CD4-positive, alpha-beta T cell treated with Interleukin-21 for 1 hour (primary cell): ENCODE measurements around the gene UBAP2.
"Not testable (repeated sequence)": the region's sequence is repeated elsewhere in the genome, so short reads cannot be mapped to it uniquely, and the experiment has no call there.

Experiments
- DNase-seq: peaks from one replicate; pipeline ENCODE4 v3.0.0-alpha.2; 2020

The UBAP2 gene

DNA sequence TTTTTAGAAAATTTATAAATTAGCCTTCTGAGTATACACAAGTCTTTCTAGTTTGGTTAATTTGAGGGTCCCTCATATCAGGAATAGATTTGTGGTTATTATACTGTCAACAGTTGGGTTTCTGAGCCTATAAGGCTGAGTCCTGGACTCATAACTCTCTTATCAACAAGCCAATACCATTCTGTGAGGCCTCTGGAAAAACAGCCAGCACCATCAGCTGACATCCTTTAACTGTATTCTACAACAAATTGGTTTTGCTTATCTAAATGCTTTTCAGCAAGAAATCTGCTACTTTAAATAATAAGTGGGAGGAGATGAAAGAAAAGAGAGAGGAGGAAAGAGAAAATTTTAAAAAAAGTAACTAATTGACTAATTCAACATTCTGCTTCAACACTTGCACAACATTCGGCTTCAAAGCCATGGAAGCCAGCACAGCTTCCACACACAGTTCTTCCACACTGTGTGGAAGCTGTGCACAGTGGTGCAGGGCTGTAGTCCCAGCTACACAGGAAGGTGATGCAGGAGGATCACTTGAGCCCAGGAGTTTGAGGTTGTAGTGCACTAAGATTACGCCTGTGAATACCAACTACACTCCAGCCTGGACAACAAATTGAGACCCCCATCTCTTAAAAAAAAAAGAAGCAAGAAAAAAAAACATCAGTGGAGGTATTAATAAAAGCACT, 84.5 kb downstream of the UBAP2 start:
- DNase-seq: no peak

DNA sequence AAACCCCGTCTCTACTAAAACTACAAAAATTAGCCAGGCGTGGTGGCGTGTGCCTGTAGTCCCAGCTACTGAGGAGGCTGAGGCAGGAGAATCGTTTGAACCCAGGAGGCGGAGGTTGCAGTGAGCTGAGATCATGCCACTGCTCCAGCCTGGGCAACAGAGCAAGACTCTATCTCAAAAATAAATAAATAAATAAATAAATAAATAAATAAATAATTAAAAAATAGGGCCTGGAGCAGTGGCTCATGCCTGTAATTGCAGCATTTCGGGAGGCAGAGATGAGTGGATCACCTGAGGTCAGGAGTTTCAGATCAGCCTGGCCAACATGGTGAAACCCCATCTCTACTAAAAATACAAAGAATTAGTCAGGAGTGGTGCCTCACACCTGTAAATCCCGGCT, 86.2 kb downstream of the UBAP2 start:
- not testable (repeated sequence) for DNase-seq

DNA sequence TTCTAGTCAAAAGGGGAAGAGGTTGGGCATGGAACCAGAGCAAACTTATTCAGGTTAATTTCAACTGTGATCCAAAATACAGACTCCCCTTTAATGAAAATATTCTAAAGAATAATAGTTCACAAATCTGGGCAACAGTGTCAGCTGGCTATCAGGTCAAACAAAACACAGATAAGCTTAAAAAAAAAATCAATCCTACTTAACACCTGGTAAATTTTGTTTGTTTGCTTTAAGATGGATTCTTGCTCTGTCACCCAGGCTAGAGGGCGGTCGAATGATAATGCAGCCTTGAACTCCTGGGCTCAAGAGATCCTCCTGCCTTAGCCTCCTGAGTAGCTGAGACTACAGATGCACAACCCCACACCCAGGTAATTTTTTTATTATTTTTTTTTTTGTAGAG, 89.0 kb downstream of the UBAP2 start:
- no peak for DNase-seq

DNA sequence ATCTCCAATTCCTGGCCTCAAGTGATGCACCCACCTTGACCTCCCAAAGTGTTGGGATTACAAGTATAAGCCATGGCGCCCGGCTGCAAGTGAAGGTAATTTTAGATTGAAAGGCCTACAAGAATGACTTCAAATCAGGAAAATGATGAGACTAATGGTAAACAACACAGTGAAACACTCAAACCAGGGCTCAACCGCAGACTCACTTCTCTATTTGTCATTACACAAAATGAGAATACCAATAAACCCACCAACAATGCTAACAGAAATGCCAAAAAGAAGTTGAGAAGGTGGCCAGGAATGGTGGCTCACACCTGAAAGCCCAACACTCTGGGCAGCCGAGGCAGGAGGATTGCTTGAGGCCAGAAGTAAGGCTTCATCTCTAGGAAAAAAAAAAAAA, 92.1 kb downstream of the UBAP2 start:
- no peak for DNase-seq

DNA sequence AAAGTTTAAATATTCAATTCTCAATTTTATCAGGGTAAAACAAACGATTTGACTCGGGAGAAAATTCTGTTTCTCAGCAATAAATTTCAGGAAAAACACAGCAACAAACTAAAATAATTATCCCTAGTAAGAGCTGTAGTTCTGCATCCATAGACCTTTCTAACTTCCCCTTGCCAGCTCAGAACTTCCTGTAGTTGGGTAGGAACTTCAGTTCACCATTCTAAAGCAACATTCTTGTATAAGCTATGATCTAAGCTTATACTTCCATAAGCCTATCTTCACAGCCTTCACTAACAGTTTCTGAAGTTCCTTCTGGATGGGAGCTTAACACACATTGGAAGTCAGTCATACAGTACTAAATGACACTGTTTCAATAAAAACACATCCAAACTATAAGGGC, 96.6 kb downstream of the UBAP2 start:
- DNase-seq: no peak

DNA sequence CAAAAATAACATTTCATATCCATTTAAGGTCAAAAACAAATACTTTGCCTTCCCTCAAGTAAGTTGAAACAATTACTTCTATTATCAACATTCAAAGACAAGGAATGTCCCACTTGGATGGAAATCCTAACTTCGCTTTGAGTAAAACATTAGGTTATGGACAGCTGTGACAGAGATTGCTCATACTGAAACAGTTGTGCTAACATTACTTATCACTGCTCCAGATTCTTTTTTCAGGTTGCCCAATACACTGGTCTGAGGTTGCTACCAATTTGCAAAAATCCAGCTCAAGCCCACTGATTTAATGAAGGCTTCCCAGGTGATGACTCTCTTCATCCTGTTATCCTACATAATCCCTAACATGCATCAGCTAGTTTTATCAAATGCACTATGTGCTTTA, 98.3 kb downstream of the UBAP2 start:
- DNase-seq: no peak

DNA sequence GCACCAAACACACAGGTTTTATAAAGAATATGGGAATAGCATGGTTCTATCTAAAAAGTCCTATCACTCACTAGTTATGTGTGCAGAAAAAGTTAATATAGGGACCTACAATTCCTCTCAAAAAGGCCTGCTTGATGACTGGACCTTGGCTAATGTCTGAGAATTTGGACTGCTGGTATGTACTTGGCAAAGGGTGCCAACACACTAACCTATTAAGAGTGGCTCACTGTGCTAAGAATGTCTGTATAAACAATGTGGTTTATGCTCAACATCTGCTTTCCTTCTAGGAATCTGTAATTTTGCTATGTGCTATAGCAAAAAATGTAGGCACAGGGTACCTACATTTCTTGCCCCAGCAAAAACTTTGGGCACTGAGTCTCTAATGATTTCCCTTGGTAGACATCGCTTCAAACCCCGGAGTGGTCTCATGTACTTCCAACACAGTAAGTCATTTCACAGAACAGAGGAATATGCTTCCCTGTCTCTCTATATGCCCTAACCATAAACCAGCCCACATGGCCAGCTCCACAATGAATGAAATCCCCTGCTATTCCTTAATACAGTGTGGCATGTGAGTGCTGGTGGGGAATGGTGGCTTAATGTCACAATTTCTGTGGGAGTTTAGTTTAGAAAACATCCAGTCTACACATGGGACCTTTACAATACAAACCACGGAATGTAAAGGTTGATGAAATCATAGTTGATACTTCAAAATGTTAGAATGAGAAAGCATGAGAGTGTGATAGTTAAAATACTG, 101.7 kb downstream of the UBAP2 start:
- DNase-seq: no peak

DNA sequence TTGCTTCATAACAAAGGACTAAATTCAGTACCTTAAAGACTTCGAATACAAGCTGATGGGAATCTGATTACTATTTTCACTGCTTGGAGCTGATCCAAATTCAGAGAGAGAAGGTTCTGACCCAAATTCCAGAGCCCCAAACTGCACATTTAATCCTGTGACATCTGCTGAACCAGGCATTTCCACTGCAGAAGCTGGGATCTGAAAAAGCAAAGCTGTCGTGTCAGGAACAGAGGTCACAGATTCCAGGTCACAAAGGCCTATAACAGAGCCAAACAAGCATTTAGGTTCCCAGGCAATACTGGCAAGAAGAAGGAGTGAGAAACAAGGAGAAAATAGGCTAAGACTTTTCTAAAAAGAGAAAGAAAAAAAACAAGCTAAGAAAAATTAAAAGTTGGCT, 105.3 kb downstream of the UBAP2 start:
- DNase-seq: no peak

DNA sequence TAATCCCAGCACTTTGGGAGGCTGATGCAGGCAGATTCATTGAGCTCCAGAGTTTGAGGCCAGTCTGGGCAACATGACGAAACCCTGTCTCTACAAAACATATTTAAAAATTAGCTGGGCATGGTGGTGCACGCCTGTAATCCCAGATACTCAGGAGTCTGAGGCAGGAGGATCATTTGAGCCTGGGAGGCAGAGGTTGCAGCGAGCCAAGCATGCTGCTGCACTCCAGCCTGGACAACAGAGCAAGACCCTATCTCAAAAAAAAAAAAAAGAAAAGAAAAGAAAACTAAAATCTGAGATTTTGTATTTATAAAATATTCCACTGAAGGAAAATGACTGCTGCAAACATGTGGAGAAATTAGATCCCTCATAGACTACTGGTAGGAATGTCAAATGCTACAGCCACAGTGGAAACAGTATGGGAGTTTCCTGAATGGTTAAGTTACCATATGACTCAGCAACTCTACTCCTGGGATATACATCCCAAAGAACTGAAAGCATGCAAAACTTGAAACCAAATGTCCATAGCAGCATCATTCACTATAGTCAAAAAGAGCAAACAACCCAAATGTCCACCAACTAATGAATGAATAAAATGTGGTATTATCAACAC, 106.1 kb downstream of the UBAP2 start:
- no peak for DNase-seq

DNA sequence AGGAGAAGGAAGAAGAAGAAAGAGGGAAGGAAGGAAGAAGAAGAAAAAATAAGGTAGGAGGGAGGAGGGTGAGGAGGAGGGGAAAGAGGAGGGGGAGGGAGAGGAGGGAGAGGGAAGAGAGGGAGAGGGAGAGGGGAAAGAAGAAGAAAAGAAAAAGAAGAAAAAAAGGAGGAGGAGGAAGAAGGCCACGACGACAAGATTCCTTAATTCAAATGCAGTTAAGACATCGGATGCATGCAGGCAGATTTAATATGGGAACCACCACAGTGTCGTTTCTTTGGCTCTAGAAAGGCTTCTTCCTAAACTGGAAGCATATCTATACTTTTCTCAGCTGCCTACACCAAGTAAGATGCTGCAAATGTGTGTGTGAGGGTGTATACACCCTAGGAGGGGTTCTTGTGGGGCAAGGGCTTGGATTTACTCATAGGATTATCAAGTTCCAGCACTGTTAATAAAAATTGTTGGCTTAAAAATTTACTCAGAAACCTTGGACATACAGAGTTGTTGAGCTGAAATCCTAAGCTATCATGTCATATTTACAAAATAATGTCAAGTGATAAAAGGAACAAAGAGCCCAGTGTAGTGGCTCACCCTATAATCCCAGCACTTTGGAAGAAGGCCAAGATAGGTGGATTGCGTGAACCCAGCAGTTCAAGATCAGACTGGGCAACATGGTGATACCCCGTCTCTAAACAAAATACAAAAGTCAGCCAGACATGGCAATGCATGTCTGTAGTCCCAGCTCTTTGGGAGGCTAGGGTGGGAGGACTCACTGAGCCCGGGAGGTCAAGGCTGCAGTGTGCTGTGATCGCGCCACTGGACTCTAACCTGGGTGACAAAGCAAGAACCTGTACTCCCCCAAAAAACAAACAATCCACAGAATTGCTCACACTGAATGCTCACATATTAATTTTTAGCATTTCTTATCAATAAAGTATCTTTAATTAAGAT, 108.5 kb downstream of the UBAP2 start:
- DNase-seq: no peak

DNA sequence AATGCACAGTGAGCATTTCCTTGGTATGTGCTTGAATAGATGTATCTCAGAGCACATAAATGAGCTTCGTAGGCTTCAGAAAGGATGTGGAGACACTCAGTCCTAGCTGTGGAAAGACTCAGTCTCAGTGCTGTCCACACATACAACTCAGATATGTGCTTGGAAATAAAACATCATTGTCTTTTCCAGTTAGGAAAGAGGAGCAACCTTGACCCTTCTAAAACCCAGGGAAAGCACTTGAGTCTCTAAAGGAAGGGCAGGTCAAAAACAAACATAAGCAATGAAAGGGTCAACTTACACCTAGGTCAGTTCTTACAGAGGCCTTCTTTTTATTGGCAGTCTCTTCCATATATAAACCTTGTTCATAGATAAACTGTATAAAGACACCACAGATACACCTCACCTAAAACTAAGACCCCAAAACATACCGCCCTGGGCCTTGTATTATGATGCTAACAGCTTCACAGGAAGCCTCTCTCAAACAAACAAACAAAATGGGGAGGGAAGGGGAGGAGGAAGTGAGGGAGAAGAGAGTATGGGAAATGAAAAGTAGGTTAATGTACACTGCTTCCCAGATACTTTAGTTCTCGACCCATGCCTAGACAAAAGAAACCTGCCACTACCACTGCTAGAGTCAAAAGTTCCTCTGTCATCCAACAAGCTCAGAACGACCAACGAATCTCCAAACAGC, 114.4 kb downstream of the UBAP2 start:
- no peak for DNase-seq

DNA sequence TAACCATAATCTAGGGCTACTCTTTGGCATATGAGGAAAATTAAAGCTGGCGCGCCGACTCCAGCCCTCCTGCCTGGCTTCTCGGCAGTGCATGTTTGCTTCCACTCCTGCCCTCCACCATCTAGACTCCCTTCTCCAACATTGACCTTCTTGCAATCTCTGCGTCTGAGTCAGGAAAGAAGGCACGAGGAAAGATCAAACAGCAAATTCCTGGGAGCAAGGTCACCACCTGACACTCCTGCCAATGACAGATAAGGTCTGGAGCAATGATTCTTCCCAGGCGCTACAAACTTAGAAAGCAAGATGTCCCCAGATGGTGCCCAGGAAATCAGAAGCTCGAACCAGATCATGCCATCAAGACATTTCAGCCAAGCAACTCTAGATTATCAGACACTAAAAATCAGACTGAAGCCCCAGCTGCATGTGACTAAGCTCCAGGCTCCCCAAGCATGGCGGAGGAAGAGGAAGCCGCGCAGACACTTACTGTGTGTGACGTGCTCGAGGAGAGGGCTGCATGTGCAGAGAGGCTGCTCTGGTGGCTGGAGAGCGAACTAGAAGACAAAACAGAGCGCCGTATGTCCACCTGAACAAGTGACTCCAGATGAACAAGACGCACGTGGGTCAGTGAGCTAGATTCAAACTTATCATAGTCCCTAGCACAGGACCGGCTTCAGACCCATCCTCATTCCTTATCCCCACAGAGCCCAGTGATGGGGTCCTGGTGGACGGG, 116.4 kb downstream of the UBAP2 start:
- DNase-seq: no peak

DNA sequence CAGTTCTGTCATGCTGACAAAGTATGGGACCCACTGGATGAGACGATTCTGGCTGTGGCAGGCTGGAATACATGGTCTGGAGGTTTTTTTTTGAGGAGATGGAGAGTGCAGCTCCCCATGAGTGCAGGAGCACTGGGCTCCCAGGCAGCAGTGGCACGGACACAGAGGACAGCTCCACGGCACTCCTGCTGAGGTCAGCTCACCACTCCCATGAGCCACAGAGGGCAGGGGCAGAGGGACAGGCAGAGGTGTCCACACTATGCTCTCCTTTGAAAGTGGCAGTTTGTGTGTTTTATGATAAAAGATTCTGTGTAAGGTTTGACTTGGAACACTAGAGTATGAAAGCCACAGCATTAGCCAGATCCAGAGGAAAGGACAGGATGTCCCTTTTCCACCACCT, 117.4 kb downstream of the UBAP2 start:
- DNase-seq: no peak

DNA sequence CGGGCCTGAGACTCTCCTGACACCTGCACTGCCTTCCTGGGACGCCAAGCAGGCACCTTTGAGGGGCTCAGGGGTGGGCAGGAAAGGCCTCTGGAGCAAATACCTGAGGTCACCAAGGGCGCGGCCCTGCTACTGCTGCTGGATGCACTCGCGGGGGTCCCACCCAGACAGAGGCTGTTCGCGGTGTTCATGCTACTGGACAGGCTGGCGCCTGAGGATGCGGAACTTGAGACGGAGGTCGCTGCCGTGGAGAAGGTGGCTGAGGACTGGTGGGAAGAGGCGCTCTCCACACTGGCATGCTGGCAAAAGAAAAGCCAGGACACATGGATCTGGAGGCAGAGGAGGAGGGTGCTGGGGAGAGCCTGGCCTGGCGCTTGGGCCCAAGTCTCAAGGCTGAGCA, 121.0 kb downstream of the UBAP2 start:
- no peak for DNase-seq

DNA sequence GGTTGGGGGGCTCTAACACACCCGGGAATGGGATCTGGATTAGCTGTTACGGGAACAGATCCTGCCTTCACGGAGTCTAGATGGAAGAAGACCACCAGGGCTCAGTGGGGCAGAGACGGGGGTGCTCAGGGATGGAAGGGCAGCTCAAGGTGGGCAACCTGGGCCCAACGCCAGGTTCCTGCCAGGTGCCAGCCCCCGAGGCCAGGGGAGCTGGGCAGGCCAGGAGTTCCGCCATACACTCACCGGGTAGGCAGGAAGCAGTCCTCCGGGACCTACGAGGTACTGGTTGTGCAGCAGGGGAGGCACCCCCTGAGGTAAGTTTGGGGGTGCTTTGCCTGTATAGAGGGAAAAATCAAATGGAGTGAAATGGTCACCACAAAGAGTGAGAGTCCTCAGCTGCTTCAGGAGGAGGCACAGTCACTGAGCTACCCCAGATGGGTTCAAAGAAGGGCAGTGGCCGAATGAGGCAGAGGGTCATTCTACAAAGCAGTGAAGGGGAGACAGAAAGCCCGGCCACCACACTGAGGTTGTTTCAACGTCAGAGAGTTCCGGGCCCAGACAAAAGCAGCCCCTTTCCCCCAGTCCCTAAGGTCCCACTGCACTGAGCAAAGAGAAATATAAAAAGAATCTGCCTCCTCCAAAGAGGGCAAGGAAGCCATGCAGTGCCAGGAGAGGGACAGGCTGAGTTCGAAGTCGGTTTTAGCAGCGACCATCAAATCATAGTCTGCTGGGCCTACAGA, 121.8 kb downstream of the UBAP2 start:
- DNase-seq: no peak

DNA sequence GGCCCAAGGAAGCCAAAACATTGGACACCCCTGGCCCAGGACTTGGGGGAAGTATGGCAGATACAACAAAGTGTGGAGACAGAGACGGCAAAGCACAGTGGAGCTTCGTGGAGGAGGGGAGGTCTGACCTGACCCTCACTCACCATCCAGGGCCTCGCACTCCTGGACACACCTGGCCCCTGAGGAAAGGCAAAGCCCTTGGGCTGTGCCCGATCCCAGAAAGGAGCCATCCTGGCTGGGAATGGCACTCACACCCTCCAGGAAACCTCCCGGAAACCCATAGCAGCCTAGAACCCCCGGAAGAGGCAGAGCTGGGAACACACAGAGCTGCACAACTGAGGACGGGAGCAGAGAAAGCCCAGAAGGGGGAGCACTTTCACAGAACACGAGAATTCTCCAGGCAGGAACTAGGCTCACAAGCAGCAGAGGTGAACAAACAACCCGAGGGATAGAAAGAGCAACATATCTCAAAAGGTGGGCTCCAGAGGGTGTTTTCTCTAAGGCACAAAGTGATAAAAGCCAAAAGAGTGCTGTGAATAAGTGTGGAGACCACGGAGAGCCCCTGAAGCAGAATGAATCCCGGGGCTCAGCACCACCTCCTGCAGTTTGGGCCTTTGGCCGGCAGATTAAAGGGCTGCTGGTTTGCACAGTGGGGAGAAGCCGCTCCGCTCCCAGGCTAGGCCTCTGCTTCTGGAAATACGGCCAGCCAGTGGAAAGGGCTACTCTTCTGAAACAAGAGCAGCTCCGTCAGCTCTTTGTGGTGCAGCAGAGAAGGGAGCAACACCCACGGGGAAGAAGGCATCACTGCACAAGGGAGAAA, 123.5 kb downstream of the UBAP2 start:
- DNase-seq: peak; percentile 15

DNA sequence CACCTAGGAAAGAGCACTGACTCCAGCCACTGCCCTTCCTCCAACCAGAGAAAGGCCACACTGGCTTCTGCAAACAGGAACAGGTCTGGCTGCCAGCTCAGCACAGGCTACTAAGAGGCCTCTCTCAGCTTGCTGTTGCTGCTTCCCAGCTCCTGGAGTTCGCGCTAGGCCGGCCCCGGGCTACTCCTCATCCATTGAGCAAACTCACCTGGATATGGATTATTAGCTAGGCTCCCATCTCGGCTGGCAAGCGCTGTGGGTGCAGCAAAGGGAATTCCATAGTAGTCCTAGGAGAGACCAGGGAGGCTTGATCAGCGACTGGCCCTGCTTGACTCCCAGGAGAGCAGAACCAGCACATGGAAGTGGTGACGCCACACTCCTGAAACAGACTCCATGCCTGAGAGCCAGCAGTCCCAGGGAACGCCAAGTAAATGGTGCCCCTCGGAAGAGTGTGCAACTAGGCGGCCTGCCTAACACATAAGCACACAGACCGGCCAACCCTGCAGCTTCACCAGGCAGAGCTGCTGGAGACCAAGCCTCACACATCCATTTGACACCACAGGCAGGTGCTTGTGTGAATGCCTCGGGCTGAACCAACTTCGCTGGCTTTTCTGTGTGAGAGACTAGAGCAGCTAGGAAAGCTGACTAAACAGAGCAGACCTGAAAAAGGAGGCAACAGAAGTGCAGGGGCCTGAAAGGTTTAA, 124.5 kb downstream of the UBAP2 start:
- DNase-seq: no peak

DNA sequence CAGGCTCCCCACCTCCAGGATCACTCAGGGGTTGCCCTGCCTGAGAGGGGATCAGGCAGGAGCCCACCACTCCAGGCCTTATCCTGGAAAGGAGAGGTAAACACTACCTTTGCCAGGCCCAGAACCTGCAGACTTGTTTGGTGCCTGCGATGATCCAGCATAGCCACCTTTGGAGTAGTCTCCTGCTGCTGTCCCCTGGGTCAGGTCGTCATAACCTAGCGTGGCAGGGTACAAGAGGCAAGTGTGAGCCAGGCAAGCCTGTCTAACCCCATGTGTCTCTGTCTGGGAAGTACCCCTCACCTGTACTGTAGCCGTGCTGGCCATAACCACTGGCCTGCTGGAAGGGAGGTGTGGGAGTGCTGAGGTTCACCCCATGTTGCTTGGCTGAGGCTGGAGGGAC, 125.6 kb downstream of the UBAP2 start:
- no peak for DNase-seq
